Retinal pigment epithelial cell (primary cell): Measurements from ENCODE around the gene CGB1.
A peak's percentile ranks its signal among the peaks of the same experiment; 100 is the strongest.
"Not testable (repeated sequence)": the region's sequence is repeated elsewhere in the genome, so short reads cannot be mapped to it uniquely, and the experiment has no call there.

Source experiments
- DNase-seq: peaks from one replicate; pipeline ENCODE4 v3.0.0-alpha.2; 2010; ENCODE audit warnings: low read depth
- H3K4me3 ChIP-seq: 2 replicates; pipeline ENCODE4 v1.5.1; 2011; ENCODE audit warnings: mild to moderate bottlenecking, low read length, control low read depth, moderate library complexity
- TF ChIP-seq, protein P1 (sequence below): conservative IDR thresholded peaks from 2 replicates; pipeline ENCODE4 v1.5.1; 2011; ENCODE audit warnings: low read depth, low read length, control low read depth, inconsistent platforms

The CGB1 gene

GRCh38 chr19:49019242-49019932 is 17.3 kb downstream of the CGB1 start:
- DNase-seq: no peak
- H3K4me3 ChIP-seq: peak overlapping the region; percentile 37
- TF ChIP-seq, protein P1, sequence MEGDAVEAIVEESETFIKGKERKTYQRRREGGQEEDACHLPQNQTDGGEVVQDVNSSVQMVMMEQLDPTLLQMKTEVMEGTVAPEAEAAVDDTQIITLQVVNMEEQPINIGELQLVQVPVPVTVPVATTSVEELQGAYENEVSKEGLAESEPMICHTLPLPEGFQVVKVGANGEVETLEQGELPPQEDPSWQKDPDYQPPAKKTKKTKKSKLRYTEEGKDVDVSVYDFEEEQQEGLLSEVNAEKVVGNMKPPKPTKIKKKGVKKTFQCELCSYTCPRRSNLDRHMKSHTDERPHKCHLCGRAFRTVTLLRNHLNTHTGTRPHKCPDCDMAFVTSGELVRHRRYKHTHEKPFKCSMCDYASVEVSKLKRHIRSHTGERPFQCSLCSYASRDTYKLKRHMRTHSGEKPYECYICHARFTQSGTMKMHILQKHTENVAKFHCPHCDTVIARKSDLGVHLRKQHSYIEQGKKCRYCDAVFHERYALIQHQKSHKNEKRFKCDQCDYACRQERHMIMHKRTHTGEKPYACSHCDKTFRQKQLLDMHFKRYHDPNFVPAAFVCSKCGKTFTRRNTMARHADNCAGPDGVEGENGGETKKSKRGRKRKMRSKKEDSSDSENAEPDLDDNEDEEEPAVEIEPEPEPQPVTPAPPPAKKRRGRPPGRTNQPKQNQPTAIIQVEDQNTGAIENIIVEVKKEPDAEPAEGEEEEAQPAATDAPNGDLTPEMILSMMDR: peak; percentile 33

GRCh38 chr19:49018388-49019241 is 18.1 kb downstream of the CGB1 start:
- peak overlapping the region; percentile 39 for H3K4me3 ChIP-seq
- not testable (repeated sequence) for DNase-seq

DNA sequence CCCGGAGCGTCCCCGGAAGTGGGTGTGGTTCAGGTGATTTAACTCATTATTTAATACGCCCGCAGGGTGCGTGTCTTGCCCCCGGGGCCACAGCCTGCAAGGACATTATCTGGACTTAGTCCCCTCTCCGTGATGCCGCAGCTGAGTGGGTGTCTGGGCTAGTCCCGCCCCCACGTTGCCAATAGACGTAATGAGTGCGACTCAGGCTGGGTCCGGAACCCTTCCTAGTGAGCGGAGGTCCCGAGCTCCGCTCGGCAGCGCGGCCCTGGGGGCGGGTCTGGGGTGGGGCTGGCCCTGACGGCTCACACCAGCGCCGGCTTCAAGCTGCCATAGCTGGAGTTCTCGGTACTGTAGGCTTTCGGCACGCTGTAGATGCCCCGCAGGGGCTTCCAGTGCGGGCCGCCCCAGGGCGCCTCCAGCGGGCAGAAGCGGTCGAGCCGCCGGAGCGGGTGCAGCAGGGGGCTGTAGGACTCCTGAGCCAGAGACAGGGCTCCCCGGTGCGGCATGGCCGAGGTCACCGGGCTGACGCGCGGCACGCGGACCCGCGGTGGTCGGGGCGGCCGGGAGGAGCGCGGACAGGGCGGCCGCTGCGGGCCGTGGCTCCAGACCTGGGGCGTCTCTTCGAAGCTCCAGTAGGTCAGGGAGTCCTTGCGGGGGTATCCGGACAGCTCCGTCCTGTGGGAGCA is 18.9 kb downstream of the CGB1 start:
- TF ChIP-seq, protein P1: peak; percentile 64
- peak overlapping the region; percentile 39 for H3K4me3 ChIP-seq
- no peak for DNase-seq

- TF ChIP-seq, protein P1: no peak
- no peak for DNase-seq
- peak within 1 kb of the TSS; percentile 39 for H3K4me3 ChIP-seq
Measured at GRCh38 chr19:49017041-49017665, 19.5 kb downstream of the CGB1 start, which contains the start of gene LHB. Gene LHB (minus strand): TSS chr19:49017091. CDS start chr19:49017081, 10 bp downstream.

- H3K4me3 ChIP-seq: no peak overlapping the region
- DNase-seq: no peak
- TF ChIP-seq, protein P1: no peak
Measured at GRCh38 chr19:49016067-49016839, 20.4 kb downstream of the CGB1 start.

- no peak overlapping the region for H3K4me3 ChIP-seq
- no peak for DNase-seq
- TF ChIP-seq, protein P1: no peak
Measured at GRCh38 chr19:49014870-49015255, 21.8 kb downstream of the CGB1 start.
